GM23248 (cell line): ENCODE results near the gene KCNIP1. TPM values are rescaled to one million over a fixed set of nuclear protein-coding genes. Genes with fewer than 3 reads are reported as not detected.

Experiments used
- DNase-seq: peaks from one replicate; pipeline ENCODE4 v3.0.0-alpha.2; 2015
- H2AFZ ChIP-seq: fragments of 200-600 bp; sonication (generic); 2 replicates; pipeline ENCODE4 v1.6.1; 2016; ENCODE audit warnings: antibody characterized with exemption
- H3F3A ChIP-seq: fragments of 200-600 bp; sonication (generic); 2 replicates; pipeline ENCODE4 v1.6.1; 2016; ENCODE audit warnings: mild to moderate bottlenecking, antibody characterized with exemption, mixed run types; ENCODE audit not compliant: insufficient read depth
- H3K27ac ChIP-seq: fragments of 200-600 bp; sonication (generic); 2 replicates; pipeline ENCODE4 v1.5.1; 2016; ENCODE audit warnings: mild to moderate bottlenecking
- H3K27me3 ChIP-seq: fragments of 200-600 bp; sonication (generic); replicated peaks from 2 replicates; pipeline ENCODE4 v1.6.1; 2016; ENCODE audit warnings: mild to moderate bottlenecking; ENCODE audit not compliant: insufficient read depth
- H3K36me3 ChIP-seq: fragments of 200-600 bp; sonication (generic); 2 replicates; pipeline ENCODE4 v1.6.1; 2016; ENCODE audit warnings: low read depth, mild to moderate bottlenecking
- H3K4me1 ChIP-seq: fragments of 200-600 bp; sonication (generic); 2 replicates; pipeline ENCODE4 v1.6.1; 2016; ENCODE audit warnings: mild to moderate bottlenecking; ENCODE audit not compliant: insufficient read depth
- H3K4me2 ChIP-seq: fragments of 200-600 bp; sonication (generic); one replicate; pipeline ENCODE4 v1.6.1; 2016; ENCODE audit warnings: mild to moderate bottlenecking; ENCODE audit not compliant: unreplicated experiment
- H3K4me3 ChIP-seq: fragments of 200-600 bp; sonication (generic); 2 replicates; pipeline ENCODE4 v1.5.1; 2016; ENCODE audit warnings: mild to moderate bottlenecking
- H3K79me2 ChIP-seq: fragments of 200-600 bp; sonication (generic); 2 replicates; pipeline ENCODE4 v1.6.1; 2016; ENCODE audit warnings: mild to moderate bottlenecking; ENCODE audit not compliant: insufficient read depth
- H3K9ac ChIP-seq: fragments of 200-600 bp; sonication (generic); 2 replicates; pipeline ENCODE4 v1.6.1; 2016; ENCODE audit warnings: mild to moderate bottlenecking
- H3K9me2 ChIP-seq: fragments of 200-600 bp; sonication (generic); 2 replicates; pipeline ENCODE4 v1.6.1; 2016; ENCODE audit warnings: mixed run types, mild to moderate bottlenecking, moderate library complexity; ENCODE audit not compliant: insufficient read depth
- H3K9me3 ChIP-seq: fragments of 200-600 bp; sonication (generic); one replicate; pipeline ENCODE4 v1.6.1; 2017; ENCODE audit warnings: low read depth
- H4K20me1 ChIP-seq: fragments of 200-600 bp; sonication (generic); 2 replicates; pipeline ENCODE4 v1.6.0; 2016; ENCODE audit not compliant: insufficient read depth
- EZH2 ChIP-seq: fragments of 200-600 bp; sonication (generic); IDR thresholded peaks from 2 replicates; pipeline ENCODE4 v1.6.1; 2018; ENCODE audit warnings: antibody characterized with exemption, mild to moderate bottlenecking; ENCODE audit not compliant: insufficient read depth, poor library complexity, severe bottlenecking
- EZH2phosphoT487 ChIP-seq: fragments of 200-600 bp; sonication (generic); IDR thresholded peaks from 2 replicates; pipeline ENCODE4 v1.6.1; 2018; ENCODE audit warnings: antibody characterized with exemption, moderate library complexity, mild to moderate bottlenecking, low read depth; ENCODE audit not compliant: insufficient read depth
- WGBS, 2 experiments: methylation state at CpG; one replicate each; pipeline ENCODE4 v1.1.6; 2015 to 2017; ENCODE audit warnings: low lambda C conversion rate in 2 of 2, low coverage in 1 of 2; ENCODE audit errors: missing lambda C conversion rate in 2 of 2; 5-methylcytosine and 5-hydroxymethylcytosine counted together
- in situ Hi-C: fragments of 300-500 bp; cut with MboI; formaldehyde crosslinking; loops from 2 replicates; pipeline ENCODE4 v1.15.0; 2020
- polyA plus RNA-seq: library from polyadenylated mRNA; unstranded; fragments of >200 nt; fragmentation: Nextera tagmentation; extraction: Ambion mirVana; gene quantifications from 2 replicates; pipeline ENCODE4 v1.2.1, GENCODE V29; 2016
- total RNA-seq: library from RNA; depleted of rRNA; stranded (reverse); fragments of >200 nt; shearing (Covaris generic); gene quantifications from 2 replicates; pipeline ENCODE4 v1.2.3, GENCODE V29; 2014

Gene KCNIP1
- total and polyA plus RNA-seq, 2 experiments from 2014 or later, result not detected

DNA sequence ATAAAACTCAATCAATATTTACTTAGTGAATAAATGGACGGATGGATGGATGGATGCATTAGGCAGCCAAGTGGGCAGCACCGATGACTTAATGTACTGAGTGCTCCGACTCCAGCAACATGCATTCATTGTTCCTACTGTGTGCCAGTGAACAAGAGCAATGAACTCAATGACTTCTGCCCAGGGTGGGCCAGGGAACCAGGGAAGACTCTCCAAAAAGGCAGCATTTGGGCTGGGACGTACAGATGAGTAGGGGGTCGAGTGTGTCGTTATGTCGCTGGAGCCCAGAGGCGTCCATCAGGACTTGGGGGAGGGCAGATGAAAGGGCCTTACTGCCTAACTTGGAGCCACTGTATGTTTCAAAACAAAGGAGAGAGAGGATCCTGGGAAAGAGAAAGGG is 126.4 kb downstream of the KCNIP1 start:
- no peak for TF ChIP-seq EZH2
- no peak for TF ChIP-seq EZH2phosphoT487
- Histone ChIP-seq H3K27me3 (peaks cover 26% of the 10 kb centered on the region), H3K79me2 (no peaks in the 10 kb centered on the region), H3K4me2 (no peak overlapping the region), H3K9me2 (no peaks in the 10 kb centered on the region), H3K27ac (no peak overlapping the region), H3K4me3 (no peak overlapping the region), H3K36me3 (no peaks in the 10 kb centered on the region), H3K9ac (no peak overlapping the region), H3F3A (no peaks in the 10 kb centered on the region), H3K9me3 (no peaks in the 10 kb centered on the region), H4K20me1 (no peaks in the 10 kb centered on the region), H3K4me1 (peaks cover 13% of the 10 kb centered on the region; the same call in 1 of the 2 replicates), H2AFZ (no peak overlapping the region)
- DNase-seq, result no peak
- 89 to 92% methylated on average over 8 of the region's 8 CpGs for WGBS, 2 experiments
- in situ Hi-C loops, result no loop called here

DNA sequence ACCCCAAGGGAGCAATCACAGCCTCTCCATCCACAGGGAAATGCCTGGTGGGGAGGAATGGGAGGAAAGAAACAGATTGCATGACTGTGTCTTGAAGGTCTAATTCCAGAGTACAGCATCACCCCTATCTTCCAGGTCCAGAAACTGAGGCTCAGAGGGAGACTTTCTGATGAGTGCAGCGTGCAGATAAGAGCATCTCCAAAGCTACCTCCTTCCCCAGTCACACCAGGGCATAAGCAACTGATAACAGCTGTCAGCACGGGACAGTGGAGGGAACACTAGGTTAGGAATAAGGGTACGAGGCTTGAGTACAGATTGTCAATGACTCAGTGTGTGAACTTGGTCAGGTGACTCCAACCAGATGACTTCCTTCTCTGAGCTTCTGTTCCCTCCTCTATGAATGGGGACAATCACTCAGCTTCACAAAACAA is 126.9 kb downstream of the KCNIP1 start:
- H3K4me2 ChIP-seq, result no peak overlapping the region
- H3K4me1 ChIP-seq, result peaks cover 13% of the 10 kb centered on the region; the same call in 1 of the 2 replicates
- no peak overlapping the region for H3K9ac ChIP-seq
- no peaks in the 10 kb centered on the region for H3K9me2 ChIP-seq
- no peak overlapping the region for H2AFZ ChIP-seq
- H3K36me3 ChIP-seq, result no peaks in the 10 kb centered on the region
- H3K27ac ChIP-seq, result no peak overlapping the region
- in situ Hi-C loops, result no loop called here
- no peak overlapping the region for H3K4me3 ChIP-seq
- no peaks in the 10 kb centered on the region for H3K79me2 ChIP-seq
- H4K20me1 ChIP-seq, result no peaks in the 10 kb centered on the region
- peak; percentile 15 for DNase-seq
- H3K27me3 ChIP-seq, result peaks cover 26% of the 10 kb centered on the region
- WGBS, 2 experiments, result 31 to 40% methylated on average over 3 of the region's 3 CpGs
- no peaks in the 10 kb centered on the region for H3F3A ChIP-seq
- no peaks in the 10 kb centered on the region for H3K9me3 ChIP-seq
- TF ChIP-seq EZH2, result no peak
- TF ChIP-seq EZH2phosphoT487, result no peak

DNA sequence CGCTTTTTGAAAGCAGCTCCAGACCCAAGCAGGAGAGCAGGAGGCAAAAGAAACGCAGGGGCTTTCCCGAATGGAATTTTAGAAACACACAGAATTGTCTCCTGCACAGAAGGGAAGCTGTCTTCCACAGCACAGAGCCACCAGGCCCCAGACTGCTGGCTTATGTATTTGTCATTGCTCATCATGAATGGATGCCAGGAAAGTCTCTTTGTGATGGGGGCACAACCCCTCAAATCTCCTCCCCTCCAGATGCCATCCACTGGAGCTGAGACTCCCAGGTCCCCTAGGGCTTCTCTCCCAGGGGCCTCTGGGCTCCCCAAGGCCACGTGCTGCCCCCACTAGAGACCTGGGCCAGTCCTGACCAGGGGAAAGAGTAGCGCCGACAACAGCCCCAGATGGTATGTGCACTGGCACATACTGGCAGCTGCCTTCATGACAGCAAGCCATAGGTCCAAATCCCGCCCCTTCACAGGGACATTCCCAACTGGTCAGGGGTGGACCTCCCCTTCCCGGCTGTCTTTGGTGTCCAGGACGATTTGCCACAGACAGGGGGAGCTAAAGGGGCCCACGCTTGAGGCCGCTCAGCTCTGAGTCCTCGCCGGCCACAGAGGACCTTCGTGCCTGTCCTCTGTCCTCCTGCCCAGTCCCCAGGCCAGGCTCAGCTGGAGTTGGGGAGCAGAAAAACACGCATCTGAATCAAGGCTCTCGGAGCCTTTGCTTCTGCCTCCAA is 127.8 kb downstream of the KCNIP1 start:
- Histone ChIP-seq H3K36me3 (no peaks in the 10 kb centered on the region), H3F3A (no peaks in the 10 kb centered on the region), H3K27me3 (peaks cover 26% of the 10 kb centered on the region), H3K9me3 (no peaks in the 10 kb centered on the region), H3K4me2 (no peak overlapping the region), H3K79me2 (no peaks in the 10 kb centered on the region), H3K9me2 (no peaks in the 10 kb centered on the region), H3K4me1 (peaks cover 13% of the 10 kb centered on the region; the same call in 1 of the 2 replicates), H2AFZ (no peak overlapping the region), H4K20me1 (no peaks in the 10 kb centered on the region), H3K27ac (no peak overlapping the region), H3K9ac (no peak overlapping the region), H3K4me3 (no peak overlapping the region)
- in situ Hi-C loops, result no loop called here
- TF ChIP-seq EZH2phosphoT487 (no peak), EZH2 (no peak)
- WGBS, 2 experiments, result 10 to 15% methylated on average over 16 of the region's 16 CpGs
- DNase-seq, result peak; percentile 67

GRCh38 chr5:170632266-170632984 is 128.6 kb downstream of the KCNIP1 start:
- no peak for TF ChIP-seq EZH2phosphoT487
- TF ChIP-seq EZH2, result no peak
- peak overlapping the region; percentile 52 for H3K4me3 ChIP-seq
- H3K9me2 ChIP-seq, result no peaks in the 10 kb centered on the region
- peak; percentile 54 for DNase-seq
- no peaks in the 10 kb centered on the region for H3K36me3 ChIP-seq
- H2AFZ ChIP-seq, result 0 out of 2 replicates have a peak overlapping the region, but pooled peaks have one; percentile 48
- H3K4me1 ChIP-seq, result peaks cover 13% of the 10 kb centered on the region; the same call in 1 of the 2 replicates
- no peaks in the 10 kb centered on the region for H3K79me2 ChIP-seq
- H3F3A ChIP-seq, result no peaks in the 10 kb centered on the region
- no peaks in the 10 kb centered on the region for H3K9me3 ChIP-seq
- 2 to 3% methylated on average over 19 of the region's 19 CpGs for WGBS, 2 experiments
- H3K9ac ChIP-seq, result no peak overlapping the region
- H3K27me3 ChIP-seq, result peaks cover 20% of the 10 kb centered on the region
- H3K4me2 ChIP-seq, result peak overlapping the region; percentile 67
- H4K20me1 ChIP-seq, result no peaks in the 10 kb centered on the region
- H3K27ac ChIP-seq, result no peak overlapping the region
- in situ Hi-C loops, result no loop called here
